NOMO-1 treated with dmso at 0.1 percent for 144 hours (cell line): ENCODE data around the gene GADL1.

Experiments
- DNase-seq: peaks from one replicate; lab custom pipeline; 2025; ENCODE audit not compliant: unreplicated experiment; lab: John Stamatoyannopoulos, UW

The GADL1 gene

DNA sequence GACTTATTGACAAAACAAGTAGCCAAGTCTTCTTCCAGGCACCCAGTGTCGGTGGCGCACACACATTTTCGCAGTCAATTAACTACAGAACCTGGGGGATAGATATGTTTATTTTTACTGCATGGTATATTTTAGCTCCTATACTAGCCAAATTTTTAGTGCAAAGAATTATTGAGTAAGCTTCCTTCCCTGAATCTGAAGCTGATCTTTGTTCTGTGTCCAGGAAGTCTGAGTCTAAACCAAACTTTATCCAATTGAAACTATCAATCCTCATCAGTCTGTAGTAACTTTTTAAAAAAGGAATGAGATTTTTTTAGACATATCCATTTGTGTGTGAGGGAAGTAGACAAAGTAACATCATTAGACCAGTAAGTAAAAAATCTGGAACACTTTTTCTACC, 133.1 kb downstream of the GADL1 start:
- DNase-seq, result no peak

GRCh38 chr3:30760737-30761136, 133.7 kb downstream of the GADL1 start:
- no peak for DNase-seq

- DNase-seq, result no peak
Measured at GRCh38 chr3:30760040-30760695, 134.3 kb downstream of the GADL1 start.

DNA sequence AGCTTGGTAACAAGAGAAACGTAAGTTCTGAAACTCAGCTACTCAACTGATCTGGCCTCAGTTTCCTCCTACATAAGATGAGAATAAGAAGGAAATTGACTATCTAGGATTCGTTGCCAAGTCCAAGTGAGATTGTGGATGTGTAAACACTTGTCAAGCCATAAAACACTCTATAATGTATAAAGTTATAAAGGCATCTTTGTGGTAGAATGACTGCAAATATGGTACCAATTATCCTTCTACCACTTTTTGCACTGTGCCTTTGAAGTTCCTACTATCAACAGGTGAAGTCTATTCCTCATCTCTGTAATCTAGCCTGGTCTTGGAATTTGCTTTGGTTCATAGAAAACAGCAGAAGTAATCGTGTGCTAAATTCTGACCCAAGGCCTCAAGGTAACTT, 138.2 kb downstream of the GADL1 start:
- no peak for DNase-seq

DNA sequence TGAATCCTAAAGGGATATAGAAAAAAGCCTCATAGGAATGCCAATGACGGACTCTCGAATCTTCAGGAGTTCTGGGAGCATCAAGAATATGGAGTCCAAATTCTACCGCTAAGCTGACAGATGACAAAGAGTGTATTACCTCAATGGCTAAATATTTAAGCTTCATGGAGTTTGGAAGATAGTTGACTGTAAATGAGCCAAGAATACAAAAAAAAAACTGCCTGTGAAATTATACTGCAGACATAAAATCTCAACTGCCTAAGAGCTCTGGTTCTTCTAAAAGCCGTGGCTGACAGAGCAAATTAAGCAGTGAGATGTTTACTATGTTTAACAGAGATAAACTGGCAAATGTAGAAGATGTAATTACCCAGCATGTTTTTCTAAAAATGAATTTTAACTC, 140.0 kb downstream of the GADL1 start:
- DNase-seq, result no peak

DNA sequence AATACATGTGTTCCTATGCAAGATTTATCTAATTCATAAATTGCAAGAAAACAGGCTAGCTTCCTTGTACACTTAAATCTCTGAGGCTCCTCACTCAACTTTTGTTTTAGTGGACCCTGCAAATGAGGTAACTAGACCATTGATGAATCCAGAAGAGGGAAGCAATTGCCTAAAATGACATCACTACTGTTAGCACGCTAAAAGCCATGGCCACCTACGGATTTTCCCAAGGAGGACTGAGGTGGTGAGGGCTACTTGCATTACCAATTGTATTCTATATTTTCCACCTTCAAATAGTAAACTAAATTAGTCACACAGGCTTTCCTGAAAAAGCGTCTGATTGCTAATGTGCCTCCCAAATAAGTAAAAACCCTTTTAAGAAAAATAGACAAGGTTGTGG, 140.7 kb downstream of the GADL1 start:
- DNase-seq, result no peak

- peak; percentile 24 for DNase-seq
Measured at GRCh38 chr3:30752970-30753369, 141.5 kb downstream of the GADL1 start.

DNA sequence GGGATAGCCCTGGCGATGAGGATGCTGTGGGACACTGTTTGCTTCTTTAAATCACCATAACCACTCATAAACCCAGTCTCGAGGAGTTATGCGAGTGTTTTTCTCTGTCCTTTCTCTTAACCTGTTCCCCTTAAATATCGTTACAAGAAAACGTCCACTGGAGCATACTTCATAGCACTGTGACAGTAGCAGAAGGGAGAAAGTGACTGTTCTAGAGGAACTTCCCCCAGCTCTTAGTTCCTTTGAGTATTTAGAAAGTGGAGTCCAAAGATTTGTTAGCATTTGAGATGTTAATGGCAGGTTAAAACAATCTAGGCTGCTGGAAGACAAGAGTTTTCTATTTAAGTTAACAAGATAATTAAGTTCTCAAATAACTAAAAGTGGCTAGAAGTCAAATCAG, 142.0 kb downstream of the GADL1 start:
- no peak for DNase-seq

DNA sequence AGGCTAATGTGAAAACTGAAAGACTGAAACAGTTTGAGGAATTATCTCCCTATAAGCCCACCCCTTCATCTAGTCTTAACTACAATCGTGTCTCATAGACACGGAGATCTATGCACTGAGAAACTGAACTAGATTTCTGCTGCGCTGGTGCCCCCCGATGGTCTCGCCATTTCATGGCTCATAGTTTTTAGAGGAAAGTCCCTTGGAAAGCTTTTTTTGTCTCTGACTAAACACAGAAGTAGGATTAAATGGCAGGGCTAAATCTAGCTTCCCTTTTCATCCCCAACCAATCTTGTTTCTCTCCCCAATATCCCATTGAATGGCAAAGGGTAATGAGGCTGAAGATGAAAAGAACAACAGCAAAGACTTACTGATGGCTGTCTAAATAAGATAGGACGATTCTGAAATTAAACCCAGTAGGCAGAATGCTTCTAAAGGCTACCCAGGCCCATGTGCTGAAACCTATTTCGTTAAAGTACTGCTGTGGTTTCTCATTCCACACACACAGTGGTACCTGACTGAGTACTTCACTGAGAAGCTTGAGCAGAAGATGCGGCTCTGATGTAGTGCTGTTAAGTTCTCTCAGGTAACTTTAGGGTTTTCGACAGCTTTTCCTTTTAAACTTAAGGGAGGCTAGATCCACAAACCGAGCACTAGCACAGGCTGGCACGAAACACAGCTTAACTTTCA, 142.7 kb downstream of the GADL1 start:
- no peak for DNase-seq

DNA sequence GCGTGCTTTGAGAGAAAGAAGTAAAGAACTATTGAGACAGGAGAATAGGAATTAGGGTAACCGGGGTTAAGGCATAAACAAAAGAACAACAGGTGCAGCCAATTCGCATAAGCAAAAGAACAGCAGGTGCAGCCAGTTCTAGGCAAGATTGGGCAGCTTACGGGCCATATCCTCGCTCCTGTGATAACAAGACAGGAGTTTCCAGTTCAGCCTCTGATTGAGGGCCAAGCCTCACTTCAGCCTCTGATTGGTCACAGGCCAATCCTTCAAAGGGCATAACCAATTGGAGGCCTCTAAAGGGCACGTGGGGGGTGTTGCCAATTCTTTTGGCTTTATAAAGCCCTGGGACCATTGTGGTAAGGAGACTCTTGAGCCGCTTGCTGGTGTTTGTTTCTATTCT, 143.5 kb downstream of the GADL1 start:
- DNase-seq, result no peak

DNA sequence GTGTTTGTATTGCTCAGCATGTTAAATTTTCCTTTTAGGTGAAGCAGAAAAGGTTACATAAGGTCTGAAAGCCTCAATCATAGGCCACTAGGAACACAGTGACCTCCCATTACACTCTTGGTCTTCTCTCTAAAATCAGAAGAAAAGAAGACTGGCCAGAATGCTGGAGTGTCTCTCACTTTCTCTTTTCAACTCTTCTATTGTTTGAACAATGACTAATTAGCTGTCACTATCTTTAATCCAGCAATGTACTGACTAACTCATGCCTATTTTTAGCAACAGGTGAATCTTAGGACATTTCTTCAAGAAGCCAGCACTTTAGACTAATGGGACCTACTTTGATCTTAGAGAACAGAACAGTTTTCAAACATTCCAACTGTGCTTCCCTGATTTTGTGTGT, 145.2 kb downstream of the GADL1 start:
- DNase-seq, result no peak

DNA sequence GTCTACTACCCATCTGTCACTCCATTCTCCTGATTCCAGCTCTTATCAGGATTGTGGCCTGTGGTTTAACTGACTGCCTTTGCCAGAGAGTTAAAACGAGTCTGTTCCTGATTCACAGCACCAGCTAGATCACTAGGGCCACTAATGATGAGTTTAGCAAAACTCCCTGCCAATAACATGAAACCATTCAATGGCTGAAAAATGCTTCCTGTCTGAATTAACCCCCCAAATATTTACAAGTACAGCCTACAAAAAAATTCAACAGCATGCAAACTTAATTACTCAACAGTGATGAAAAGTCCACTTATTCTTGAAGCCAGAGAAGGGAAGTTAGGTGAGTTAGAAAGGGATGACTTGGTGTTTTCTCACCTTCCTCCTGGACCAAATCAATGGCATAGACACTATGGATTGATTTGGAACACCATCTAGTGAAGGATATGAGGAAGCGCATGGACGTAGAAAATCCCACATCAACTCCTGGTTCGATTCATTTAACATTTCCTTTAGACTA, 146.6 kb downstream of the GADL1 start:
- no peak for DNase-seq

DNA sequence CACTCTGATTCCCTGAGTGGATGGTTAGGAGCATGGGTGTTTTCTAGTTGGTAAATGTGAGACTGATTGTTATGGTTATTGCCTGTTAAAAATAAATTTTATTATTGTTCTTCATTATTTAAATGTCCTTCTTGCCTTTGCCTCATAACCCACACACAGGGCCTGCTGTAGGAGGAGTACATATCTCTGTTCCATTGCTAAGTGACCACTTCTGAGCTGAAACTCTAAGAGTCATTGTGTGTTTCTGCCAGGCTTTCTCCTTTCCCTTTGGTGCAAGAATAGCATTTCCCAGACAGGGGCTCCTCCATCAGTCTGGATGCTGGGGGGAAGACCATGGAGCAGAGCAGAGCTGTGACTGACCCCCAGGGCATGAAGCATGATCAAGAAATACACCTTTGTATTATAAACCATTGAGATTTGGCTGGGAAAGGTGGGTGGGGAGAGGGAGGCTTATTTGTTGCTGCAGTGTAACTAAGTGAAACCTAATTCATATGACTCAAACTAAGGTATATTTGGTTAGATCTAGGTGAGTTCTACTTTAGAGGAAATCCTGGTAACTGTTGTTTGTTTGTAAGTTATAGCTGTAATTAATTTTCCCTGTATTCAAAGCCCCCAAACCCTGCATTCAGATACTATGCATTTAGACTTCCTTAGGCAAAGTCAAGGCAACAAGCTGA, 150.7 kb downstream of the GADL1 start:
- DNase-seq, result no peak

DNA sequence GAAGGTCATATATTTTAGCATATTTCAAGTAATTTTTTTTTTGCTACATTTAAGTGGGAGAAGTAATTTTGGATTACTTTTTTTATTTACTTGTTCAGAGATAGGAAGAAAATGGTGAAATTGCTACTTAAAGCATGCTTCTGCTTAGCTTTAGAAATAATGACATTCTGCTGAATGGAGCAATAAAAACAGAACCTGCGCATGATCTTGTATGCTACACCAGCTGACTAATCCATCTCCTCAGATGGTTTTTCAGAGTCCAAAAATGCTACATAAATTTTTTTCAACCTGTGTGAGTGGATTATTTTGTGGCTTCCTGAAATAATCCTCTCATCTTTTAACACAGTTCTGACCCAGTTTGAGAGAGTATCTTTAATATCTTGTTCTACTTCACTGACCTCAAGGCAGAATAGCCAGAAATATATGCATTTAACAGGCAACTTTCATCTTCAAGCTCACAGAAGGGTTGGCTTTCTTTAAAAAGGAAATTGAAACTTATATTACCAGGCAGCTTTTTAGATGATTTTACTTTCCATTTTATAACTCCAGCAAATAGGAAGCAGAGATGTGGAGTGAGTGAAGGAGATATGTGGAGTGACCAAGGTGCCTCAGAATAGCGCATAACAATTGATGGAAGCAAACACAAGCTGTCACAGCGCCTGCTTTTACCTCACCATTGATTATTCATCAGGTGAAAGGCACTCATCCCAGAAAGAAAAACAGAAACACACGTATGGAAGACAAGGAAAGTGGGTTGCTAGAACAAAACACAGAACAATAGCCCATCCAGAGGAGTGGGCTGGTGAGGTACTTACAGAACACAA, 151.5 kb downstream of the GADL1 start:
- no peak for DNase-seq

DNA sequence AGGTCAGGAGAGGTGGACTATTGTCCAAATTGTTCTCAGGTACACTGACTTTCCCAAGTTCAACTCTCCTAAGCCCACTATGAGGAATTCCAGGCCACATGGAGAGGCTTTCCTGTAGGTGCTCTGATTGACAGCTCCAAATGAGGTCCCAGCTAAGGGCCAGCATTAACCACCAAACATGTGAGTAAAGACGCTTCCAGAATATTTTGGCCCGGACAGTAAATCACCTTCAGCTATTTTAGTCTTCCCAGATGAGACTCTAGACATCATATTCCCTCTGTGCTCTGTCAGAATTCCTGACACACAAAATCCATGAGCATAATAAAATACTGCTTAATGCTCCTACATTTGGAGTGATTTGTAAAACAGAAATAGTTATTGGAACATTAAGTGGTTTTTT, 152.6 kb downstream of the GADL1 start:
- no peak for DNase-seq

DNA sequence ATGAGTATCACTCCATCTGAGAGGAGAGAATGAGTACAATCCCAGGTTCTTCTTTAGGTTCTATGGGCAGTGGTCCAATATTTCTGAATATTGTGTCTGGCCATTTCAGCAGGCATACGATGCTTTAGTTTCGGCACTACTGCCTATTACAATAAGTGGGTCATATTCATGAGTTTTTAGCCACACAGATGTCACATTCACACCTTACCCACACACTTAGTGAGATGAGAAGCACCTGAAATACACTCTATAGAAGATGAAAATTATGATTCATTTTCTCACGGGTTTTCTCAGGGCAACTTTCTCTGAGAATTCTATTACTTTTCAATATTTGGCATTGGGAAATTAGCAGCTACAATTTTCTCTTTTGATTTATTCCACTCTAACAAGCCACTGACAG, 155.9 kb downstream of the GADL1 start:
- no peak for DNase-seq

DNA sequence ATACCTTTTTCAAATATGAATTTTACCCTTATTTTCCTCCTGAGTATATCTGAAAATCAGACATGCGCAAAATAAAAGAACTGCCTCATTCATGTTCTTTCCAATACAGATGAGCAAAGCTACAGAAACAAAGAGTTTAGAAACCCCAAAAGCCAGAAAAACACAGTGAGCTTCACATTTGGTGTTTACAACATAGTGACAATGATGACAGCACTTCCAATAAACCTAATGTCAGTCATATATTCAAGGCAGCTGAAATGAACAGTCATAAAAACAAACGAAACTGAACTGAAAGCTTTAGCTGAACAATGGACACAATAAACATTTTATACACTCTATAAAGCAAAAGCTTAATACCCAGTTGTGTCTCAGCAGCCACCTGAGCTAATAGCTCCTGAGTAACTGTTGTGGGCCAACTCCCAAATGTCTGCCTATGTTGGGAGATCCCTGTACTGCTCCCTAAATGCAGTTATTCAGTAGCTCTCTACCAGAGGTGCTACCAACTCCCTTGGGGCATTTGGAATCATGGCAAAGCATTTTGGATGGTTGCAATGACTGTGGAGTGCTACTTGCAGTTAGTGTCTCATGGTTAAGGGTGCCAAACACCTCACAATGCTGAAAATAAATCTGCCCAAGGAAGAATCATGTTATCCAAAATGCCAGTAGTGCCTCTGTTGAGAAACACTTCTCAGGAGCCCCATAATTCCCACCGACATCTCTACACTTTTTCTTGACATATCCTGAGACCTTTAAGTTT, 156.5 kb downstream of the GADL1 start:
- no peak for DNase-seq

GRCh38 chr3:30733696-30734095, 160.8 kb downstream of the GADL1 start:
- no peak for DNase-seq

DNA sequence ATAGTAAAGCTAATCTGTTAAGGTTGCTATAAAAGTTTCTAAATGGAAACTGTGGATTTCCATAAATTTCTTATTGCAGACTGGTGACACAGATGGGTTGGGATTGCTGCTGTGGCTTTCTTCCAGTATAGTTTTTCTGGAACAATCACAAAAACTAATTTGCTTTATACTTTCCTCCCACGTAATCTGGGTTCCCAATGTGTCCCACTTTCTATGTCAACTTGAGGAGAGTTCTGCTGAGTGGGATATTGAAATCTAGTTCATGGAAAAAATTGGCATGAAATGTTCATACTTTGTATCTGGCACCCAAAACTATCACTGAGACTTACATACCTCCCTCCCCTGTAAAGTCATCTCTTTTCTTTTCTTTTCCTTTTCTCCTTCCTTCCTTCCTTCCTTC, 161.3 kb downstream of the GADL1 start:
- DNase-seq, result no peak

DNA sequence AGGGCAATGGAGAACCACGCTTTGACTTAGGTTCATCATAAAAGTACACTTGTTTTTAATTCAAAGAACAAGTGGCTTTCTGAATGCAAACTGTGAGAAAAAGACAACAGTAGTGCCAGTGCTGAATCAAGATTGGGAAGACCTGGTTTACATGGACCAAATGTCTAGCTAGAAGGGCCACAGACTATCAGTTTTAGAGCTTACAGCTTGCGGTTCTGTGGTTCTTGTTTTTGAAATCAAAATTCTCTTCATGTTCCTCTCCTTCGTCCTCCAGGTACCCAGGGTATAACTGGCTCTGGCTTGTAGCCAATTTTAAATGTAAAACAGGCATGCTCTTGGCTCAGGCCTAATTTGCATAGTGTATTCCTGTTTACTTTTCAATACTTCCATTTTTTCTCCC, 163.5 kb downstream of the GADL1 start:
- DNase-seq, result no peak

DNA sequence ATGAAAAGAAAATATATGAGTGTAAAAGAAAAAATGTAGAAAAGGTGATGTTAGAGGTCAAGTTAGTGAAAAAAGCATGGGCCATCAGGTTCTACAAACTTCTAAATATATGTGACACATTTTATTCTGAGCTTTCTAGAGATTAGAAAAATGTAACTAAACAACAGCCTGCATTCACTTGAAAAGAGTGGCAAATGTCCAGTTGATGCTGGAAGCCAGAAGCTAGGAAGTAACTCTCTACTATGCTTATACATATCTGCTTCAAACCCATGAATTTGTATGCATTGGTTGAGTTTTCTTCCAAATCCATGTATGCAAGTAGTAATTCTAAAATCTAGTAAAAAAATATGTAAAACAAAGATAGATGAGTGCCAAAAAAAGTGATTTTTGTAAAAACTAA, 164.5 kb downstream of the GADL1 start:
- DNase-seq, result no peak
